Measurements from ENCODE around the gene PMAIP1.
"Not testable (repeated sequence)": the region's sequence is repeated elsewhere in the genome, so short reads cannot be mapped to it uniquely, and the experiment has no call there.

PMAIP1 gene

GRCh38 chr18:59885579-59886163, 14.1 kb upstream of the PMAIP1 start:
- DNase-seq: peak; percentile 22

DNA sequence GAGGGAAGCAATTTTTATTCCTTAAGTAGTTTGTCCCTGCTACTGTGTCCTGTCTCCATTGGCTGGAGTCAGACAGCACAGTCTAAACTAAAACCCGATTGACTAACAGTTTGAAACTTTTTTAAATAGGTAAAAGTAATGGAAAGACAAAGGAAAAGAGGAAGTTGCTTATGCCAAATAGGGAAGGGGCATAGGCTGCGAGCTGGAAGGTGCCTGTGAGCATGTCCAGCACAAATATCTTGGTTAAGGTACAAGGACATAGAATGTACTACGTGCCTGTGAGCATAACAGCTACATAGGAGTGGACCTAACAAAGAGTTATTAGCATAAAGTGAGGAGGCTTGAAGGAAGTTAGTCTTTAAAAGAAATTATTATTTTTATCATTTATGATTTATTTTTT, 13.4 kb upstream of the PMAIP1 start:
- not testable (repeated sequence) for DNase-seq

DNA sequence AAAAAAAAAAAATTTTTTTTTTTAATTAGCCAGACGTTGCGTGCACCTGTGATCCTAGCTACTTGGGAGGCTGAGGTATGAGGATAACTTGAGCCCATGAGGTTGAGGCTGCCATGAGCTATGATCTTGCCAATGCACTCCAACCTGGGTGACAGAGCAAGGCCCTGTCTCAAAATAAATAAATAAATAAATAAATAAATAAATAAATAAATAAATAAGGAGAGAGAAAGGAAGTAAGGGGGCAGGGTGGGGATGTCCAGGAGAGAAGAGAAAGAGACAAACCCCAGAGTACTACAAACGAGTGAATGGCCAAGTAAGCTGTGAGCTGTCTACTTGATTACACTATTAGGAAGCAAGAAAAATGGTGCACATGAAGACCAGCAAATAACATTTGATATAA, 7.7 kb upstream of the PMAIP1 start:
- no peak for DNase-seq

GRCh38 chr18:59893971-59894370, 5.8 kb upstream of the PMAIP1 start:
- DNase-seq: no peak

GRCh38 chr18:59897321-59897954, 2.4 kb upstream of the PMAIP1 start:
- no peak for DNase-seq

- no peak for DNase-seq
Measured at GRCh38 chr18:59898093-59898492, 1.7 kb upstream of the PMAIP1 start.

- DNase-seq: no peak
Measured at GRCh38 chr18:59898609-59899297, 1.0 kb upstream of the PMAIP1 start.

DNA sequence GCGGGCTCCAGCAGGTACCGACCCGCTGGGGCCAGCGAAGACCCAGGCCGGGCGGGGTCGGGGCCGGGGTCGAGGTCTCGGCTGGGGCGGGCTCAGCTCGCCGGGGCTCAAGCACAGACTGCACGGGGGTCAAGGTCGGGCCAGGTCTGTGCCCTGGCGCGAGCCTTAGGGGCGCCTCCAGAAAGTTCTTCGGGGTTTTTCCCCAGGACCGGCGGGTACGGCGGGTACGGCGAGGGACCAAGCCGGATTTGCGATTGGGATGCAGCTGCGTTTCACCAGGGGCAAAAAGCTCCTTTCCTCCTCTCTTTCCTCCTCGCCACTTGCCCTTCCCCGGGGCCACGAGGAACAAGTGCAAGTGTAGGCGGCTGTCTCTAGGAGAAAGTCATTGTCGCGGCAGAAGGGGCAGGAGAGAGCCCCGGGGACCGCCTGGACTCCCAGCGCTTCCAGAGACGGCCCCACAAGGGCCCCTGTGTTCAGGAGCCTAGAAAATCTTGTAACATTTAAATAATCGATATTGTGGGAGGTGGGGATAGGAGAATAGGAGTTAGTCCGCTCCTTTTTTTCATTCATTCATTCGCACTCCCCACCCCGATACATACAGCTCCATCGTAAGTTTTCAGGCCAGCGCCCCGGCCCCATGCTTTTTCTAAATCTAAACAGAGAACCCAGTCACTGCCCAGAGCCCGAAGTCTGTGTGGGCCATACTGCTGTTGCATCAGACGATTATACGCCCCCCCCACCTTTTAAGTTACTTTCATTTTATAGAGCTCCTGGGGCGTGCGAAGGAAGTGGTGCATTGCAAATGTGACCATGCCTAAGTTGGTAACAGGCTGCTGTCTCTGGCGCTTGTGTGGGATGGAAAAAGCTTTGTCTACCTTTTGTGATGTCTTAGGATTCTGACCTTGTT, 679 bp downstream of the PMAIP1 start:
- DNase-seq: peak; percentile 71

DNA sequence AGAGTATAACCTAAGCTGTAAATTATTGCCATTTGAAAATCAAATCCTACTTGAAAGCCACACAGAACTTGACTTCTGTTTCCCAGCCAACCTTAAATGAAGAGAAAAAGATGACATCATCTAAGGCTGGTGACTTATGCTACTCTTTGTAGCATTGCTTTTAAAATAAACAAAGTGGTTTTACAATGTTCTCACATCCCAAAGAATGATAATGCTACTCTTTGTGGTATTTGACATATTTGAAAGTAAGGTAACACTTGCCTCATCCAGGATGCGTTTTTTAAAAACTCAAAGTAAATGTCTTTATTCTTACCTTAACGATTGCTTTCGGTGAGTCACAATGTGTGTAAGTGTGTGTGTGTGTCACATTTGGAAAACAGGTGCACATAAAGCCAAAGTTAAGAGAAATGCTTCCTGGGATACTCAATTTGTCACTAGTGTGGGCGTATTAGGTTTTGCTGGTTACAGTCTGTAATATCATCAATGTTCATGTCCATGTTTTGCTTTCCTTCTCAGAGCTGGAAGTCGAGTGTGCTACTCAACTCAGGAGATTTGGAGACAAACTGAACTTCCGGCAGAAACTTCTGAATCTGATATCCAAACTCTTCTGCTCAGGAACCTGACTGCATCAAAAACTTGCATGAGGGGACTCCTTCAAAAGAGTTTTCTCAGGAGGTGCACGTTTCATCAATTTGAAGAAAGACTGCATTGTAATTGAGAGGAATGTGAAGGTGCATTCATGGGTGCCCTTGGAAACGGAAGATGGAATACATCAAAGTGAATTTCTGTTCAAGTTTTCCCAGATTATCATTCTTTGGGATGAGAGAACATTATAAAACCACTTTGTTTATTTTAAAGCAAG, 2.6 kb downstream of the PMAIP1 start:
- no peak for DNase-seq

GRCh38 chr18:59902993-59903610, 3.3 kb downstream of the PMAIP1 start:
- no peak for DNase-seq

DNA sequence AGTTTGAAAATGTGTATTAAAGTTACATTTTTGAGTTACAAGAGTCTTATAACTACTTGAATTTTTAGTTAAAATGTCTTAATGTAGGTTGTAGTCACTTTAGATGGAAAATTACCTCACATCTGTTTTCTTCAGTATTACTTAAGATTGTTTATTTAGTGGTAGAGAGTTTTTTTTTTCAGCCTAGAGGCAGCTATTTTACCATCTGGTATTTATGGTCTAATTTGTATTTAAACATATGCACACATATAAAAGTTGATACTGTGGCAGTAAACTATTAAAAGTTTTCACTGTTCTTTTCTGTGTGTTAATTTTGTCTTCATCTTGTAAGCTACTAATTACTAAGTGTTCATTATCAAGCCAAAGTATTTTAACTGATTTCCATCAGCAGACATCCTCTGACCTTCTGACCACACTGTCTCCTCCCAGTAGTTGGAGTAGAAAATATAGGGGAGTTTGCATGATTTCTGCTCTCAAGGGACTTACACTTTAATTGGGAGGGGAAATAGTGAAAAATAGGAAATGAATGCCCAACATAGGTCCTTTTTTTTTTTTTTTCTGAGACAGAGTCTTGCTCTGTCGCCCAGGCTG, 4.3 kb downstream of the PMAIP1 start:
- DNase-seq: no peak

- no peak for DNase-seq
Measured at GRCh38 chr18:59905686-59906091, 5.9 kb downstream of the PMAIP1 start.

DNA sequence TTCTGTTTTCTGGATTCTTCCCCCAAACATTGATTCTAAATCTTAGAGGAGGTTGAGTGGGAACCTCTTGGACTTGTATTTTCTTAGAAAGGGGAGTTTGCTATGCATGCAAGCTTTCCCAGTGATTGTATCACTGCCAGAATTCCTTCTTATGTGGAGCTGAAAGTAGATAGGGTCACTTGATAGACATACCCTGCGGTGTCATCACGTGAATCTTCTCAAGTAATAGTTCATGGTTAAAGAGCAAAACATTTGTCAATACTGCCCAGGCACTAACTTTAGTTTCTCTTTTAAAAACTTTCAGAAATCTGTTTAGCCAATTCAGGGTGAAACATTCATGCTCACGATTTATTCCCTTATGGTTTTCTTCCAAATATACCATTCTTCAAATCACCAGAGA, 6.4 kb downstream of the PMAIP1 start:
- DNase-seq: no peak

DNA sequence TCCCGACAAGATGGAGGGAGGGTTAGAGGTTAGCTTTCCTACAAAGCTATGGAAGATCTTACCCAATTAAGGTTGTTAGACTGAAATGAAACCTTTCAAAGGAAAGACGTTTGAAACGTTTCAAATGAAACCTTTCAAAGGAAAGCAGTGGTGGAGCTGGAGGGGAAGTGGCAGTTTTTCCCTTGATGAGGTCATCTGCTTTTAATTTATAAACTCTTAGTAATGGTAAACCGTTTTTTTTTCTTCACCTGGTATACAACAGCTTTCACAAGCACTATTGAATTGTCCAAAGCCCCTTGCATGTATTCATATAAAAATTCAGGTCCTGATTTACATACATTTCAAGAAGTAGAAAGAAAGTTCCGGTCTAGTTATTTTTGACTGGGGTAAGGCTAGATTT, 7.4 kb downstream of the PMAIP1 start:
- no peak for DNase-seq

- no peak for DNase-seq
Measured at GRCh38 chr18:59907660-59908059, 7.9 kb downstream of the PMAIP1 start.

DNA sequence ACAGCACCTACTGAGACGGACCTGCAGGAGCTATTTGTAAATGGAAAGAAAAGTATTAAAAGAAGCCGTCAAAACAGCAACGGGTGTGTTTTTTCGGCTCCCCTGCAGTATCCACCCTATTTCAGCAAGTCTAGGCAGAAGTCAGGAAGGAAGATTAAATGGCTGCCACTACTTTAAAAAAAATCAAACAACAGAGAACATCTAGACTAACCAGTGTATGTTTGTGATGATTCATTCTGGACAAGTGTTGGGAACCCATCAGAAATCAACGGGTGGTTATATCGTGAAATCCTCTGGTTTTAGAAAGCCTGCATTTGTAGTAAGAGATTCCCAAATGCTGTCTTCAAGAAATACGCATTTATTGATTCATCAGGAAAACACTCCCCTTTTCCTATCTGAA, 9.0 kb downstream of the PMAIP1 start:
- DNase-seq: no peak

- no peak for DNase-seq
Measured at GRCh38 chr18:59909289-59910036, 9.7 kb downstream of the PMAIP1 start.

- no peak for DNase-seq
Measured at GRCh38 chr18:59910967-59911366, 11.2 kb downstream of the PMAIP1 start.

- DNase-seq: no peak
Measured at GRCh38 chr18:59911600-59911999, 11.8 kb downstream of the PMAIP1 start.

- DNase-seq: no peak
Measured at GRCh38 chr18:59912007-59912550, 12.3 kb downstream of the PMAIP1 start.

Measured in activated naive CD4-positive, alpha-beta T cell treated with anti-CD3 and anti-CD28 coated beads, Interleukin-2, amount 50 U/mL, for 16 hours (primary cell).